Measurements from ENCODE around the gene METTL8.
"Not testable (repeated sequence)": the region's sequence is repeated elsewhere in the genome, so short reads cannot be mapped to it uniquely, and the experiment has no call there.

METTL8 gene

GRCh38 chr2:171432206-171432968, 1.4 kb downstream of the METTL8 start:
- in situ Hi-C loops (cut with MboI; ENCODE audit: low sequenced_read_pairs, unreplicated experiment), result loop anchor here (25.0 kb wide), 1 partner anchor 445 kb away; no protein-coding TSS in a partner anchor
- no peak for DNase-seq (ENCODE audit: low spot score)
- no peak for TF ChIP-seq CTCF (IDR thresholded peaks at IDR 0.05; ENCODE audit: borderline replicate concordance, control extremely low read depth, extremely low read depth, insufficient read depth, missing control alignments)

- in situ Hi-C loops (cut with MboI; ENCODE audit: low sequenced_read_pairs, unreplicated experiment), result loop anchor here (25.0 kb wide), 1 partner anchor 444 kb away; no protein-coding TSS in a partner anchor
- no peak for DNase-seq (ENCODE audit: low spot score)
- no peak for TF ChIP-seq CTCF (IDR thresholded peaks at IDR 0.05; ENCODE audit: borderline replicate concordance, control extremely low read depth, extremely low read depth, insufficient read depth, missing control alignments)
These were observed 2.1 kb downstream of the METTL8 start for GRCh38 chr2:171431677-171432167.

GRCh38 chr2:171430516-171431410, 3.0 kb downstream of the METTL8 start:
- no peak for TF ChIP-seq CTCF (IDR thresholded peaks at IDR 0.05; ENCODE audit: borderline replicate concordance, control extremely low read depth, extremely low read depth, insufficient read depth, missing control alignments)
- in situ Hi-C loops (cut with MboI; ENCODE audit: low sequenced_read_pairs, unreplicated experiment), result loop anchor here (25.0 kb wide), 1 partner anchor 443 kb away; no protein-coding TSS in a partner anchor
- DNase-seq (ENCODE audit: low spot score), result no peak

GRCh38 chr2:171422710-171423495, 10.9 kb downstream of the METTL8 start:
- DNase-seq (ENCODE audit: low spot score); in situ Hi-C loops (cut with MboI; ENCODE audit: low sequenced_read_pairs, unreplicated experiment): not testable (repeated sequence)

GRCh38 chr2:171420728-171421563, 12.8 kb downstream of the METTL8 start:
- TF ChIP-seq CTCF (IDR thresholded peaks at IDR 0.05; ENCODE audit: borderline replicate concordance, control extremely low read depth, extremely low read depth, insufficient read depth, missing control alignments), result no peak
- no peak for DNase-seq (ENCODE audit: low spot score)
- in situ Hi-C loops (cut with MboI; ENCODE audit: low sequenced_read_pairs, unreplicated experiment), result no loop called here

DNA sequence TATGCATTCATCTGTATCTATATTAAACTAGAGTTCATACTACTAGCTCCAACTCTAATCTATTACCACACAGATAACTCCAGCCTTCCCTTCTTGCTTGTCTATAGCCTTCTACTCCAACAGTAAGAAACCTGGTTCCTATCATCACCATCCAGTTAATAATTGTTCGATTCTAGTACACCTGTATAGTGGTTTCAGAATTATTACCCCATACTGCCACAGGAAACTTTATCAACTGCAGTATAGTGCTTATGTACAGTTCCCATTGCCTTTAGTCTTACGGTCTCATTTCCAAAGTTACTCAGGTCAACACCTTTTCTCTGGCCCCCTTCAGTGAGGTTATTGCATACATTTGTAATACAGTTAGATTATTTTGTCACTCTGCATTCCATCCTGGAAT, 14.5 kb downstream of the METTL8 start:
- no peak for TF ChIP-seq CTCF (IDR thresholded peaks at IDR 0.05; ENCODE audit: borderline replicate concordance, control extremely low read depth, extremely low read depth, insufficient read depth, missing control alignments)
- no peak for DNase-seq (ENCODE audit: low spot score)
- in situ Hi-C loops (cut with MboI; ENCODE audit: low sequenced_read_pairs, unreplicated experiment), result loop anchor here (5.0 to 10.0 kb wide), 2 partner anchors 95 to 262 kb away; no protein-coding TSS in a partner anchor
